ENCODE results near the gene PTH1R.

PTH1R gene

DNA sequence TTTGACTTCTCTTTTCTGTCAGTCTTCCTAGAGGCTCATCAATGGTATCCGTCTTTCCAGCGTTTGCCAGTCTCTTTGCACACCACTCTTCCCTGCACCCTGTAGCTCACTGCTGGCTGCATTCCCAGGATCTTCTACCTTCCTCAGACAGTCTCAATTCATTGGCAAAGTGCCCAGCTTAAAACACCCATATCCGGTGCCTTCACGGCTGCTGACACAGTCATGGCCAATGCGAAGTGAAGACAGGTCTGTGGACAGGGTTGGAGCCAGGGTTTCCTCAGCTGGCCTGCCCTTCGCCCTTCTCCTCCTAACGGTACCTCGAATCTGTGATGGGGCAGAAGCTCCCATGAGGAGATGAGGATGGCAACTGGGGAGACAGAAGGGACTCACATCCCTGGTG, 36.1 kb downstream of the PTH1R start:
- TF ChIP-seq, protein P1, sequence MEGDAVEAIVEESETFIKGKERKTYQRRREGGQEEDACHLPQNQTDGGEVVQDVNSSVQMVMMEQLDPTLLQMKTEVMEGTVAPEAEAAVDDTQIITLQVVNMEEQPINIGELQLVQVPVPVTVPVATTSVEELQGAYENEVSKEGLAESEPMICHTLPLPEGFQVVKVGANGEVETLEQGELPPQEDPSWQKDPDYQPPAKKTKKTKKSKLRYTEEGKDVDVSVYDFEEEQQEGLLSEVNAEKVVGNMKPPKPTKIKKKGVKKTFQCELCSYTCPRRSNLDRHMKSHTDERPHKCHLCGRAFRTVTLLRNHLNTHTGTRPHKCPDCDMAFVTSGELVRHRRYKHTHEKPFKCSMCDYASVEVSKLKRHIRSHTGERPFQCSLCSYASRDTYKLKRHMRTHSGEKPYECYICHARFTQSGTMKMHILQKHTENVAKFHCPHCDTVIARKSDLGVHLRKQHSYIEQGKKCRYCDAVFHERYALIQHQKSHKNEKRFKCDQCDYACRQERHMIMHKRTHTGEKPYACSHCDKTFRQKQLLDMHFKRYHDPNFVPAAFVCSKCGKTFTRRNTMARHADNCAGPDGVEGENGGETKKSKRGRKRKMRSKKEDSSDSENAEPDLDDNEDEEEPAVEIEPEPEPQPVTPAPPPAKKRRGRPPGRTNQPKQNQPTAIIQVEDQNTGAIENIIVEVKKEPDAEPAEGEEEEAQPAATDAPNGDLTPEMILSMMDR (conservative IDR thresholded peaks at IDR 0.05; ENCODE audit: low read depth), result no peak
- ChIA-PET POLR2A (ENCODE audit: low non-redundant PET) (no interaction called here), CTCF (interaction anchor here (0.6 to 0.7 kb wide), 2 partner anchors 18 to 248 kb away, joined by 3 to 4 read pairs; no protein-coding TSS in a partner anchor)
- H3K27ac ChIP-seq, result peak overlapping the region; percentile 70
- peak; percentile 77 for DNase-seq (ENCODE audit: low spot score)

DNA sequence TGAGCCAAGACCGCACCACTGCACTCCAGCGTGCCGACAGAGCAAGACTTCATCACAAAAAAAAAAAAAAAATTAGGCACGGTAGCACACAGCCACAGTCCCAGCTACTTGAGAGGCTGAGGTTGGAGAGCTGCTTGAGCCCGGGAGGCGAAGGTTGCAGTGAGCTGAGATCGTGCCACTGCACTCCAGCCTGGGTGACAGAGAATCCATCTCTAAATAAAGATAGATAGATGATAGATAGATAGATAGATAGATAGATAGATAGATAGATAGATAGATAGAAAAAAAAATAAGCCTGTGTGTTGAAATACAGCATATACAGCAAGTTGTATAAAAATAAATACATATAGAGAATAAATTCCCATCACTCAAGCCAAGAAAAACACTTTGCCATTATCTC, 37.3 kb downstream of the PTH1R start:
- ChIA-PET CTCF (no interaction called here), POLR2A (ENCODE audit: low non-redundant PET) (no interaction called here)
- DNase-seq (ENCODE audit: low spot score), result no peak
- 0 out of 2 replicates have a peak overlapping the region, but pooled peaks have one; percentile 19 for H3K27ac ChIP-seq
- TF ChIP-seq, protein P1 (conservative IDR thresholded peaks at IDR 0.05; ENCODE audit: low read depth), result no peak

DNA sequence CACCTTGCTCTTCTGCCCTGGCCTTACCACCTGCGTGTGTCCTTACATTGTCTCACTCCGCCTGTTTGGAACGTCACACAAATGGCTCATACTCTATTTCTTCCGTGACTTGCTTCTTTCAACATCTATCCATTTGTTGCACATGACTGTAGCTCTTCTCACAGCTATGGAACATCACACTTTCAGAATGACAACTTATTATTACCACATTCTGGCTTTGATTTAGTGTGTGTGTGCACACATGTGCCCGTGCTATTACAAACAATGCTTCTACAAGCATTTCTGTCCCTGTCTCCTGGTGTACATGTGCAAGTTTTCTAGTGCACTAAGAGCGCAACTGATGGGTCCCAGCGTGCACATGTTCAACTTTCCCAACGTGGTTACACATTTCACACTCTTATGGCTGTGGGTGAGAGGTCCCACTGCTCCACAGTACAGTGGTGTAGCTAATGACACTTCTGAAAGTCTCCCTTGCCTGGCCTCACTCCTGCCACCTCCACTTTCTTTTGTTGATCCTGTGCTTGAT, 37.8 kb downstream of the PTH1R start:
- ChIA-PET POLR2A (ENCODE audit: low non-redundant PET) (no interaction called here), CTCF (no interaction called here)
- no peak for DNase-seq (ENCODE audit: low spot score)
- peak overlapping the region; percentile 29; the same call in 1 of the 2 replicates for H3K27ac ChIP-seq
- TF ChIP-seq, protein P1 (conservative IDR thresholded peaks at IDR 0.05; ENCODE audit: low read depth), result no peak

DNA sequence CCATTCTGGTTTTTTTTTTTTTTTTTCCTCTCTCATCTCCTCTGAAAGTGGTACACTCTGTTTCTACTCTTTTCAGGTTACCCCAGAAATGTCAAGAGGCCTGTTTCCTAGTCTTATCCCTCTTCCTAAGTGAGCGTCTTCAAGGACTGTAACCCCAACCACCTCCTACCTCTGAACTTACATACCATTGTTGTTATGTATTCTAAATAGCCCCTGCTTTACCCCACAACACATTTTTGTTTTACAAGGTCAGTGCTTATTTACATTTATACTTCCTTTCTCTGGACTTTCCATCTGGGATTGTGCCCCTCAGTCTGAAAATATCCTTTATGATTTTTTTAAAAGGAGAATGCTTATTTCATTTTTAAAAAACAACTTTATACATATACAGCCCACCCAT, 38.8 kb downstream of the PTH1R start:
- ChIA-PET POLR2A (ENCODE audit: low non-redundant PET) (no interaction called here), CTCF (no interaction called here)
- TF ChIP-seq, protein P1 (conservative IDR thresholded peaks at IDR 0.05; ENCODE audit: low read depth), result no peak
- no peak for DNase-seq (ENCODE audit: low spot score)
- no peak overlapping the region for H3K27ac ChIP-seq

DNA sequence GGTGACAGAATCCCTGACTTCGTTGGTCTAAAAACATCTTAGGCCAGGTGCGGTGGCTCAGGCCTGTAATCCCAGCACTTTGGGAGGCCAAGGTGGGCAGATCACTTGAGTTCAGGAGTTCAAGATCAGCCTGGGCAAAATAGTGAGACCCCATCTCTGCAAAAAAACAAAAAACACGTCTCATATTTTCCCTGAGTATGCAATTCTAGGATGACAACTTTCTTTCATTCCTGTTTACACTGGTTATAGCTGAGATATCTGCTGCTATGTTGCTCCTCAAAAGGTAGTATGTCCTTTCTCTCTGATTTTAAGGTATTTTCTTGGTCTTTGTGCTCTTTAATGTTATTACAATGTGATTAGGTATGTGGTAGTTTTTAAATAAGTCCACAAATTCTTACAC, 39.3 kb downstream of the PTH1R start:
- CTCF ChIA-PET, result no interaction called here
- H3K27ac ChIP-seq, result no peak overlapping the region
- TF ChIP-seq, protein P1 (conservative IDR thresholded peaks at IDR 0.05; ENCODE audit: low read depth), result no peak
- POLR2A ChIA-PET (ENCODE audit: low non-redundant PET), result no interaction called here
- DNase-seq (ENCODE audit: low spot score), result no peak

DNA sequence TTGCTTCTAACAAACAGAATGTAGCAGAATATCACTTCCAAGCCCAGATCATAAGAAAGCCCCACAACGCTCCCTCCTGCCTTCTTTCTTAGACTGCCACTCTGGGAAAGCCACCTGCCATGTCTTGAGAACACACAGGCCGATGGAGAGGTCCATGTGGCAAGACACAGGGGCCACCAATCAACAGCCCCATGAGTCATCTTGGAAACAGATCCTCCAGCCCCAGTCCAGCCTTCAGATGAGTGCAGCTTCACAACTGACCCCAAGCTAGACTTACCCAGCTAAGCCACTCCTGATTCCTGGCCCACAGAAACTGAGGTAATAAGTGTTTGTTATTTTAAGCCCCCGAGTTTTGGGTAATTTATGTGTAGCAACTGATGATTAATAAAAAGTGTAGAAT, 39.7 kb downstream of the PTH1R start:
- TF ChIP-seq, protein P1 (conservative IDR thresholded peaks at IDR 0.05; ENCODE audit: low read depth), result no peak
- no peak overlapping the region for H3K27ac ChIP-seq
- POLR2A ChIA-PET (ENCODE audit: low non-redundant PET), result no interaction called here
- CTCF ChIA-PET, result no interaction called here
- no peak for DNase-seq (ENCODE audit: low spot score)

DNA sequence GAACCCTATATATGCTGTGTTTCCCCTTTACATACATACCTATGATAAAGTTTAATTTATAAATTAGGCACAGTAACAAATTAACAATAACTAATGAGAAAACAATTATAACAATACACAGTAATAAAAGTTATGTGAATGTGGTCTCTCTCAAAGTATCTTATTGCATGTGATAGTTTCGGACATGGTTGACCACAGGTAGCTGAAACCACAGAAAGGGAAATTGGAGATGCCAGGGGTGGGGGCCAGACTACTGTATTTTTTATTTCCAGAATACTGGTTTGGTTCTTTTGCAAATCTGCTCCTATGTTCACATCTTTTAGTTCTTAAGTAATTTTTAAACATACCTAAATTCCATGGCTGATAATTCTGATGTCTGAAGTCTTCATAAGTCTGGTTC, 40.7 kb downstream of the PTH1R start:
- no peak overlapping the region for H3K27ac ChIP-seq
- ChIA-PET CTCF (no interaction called here), POLR2A (ENCODE audit: low non-redundant PET) (no interaction called here)
- TF ChIP-seq, protein P1 (conservative IDR thresholded peaks at IDR 0.05; ENCODE audit: low read depth), result no peak
- no peak for DNase-seq (ENCODE audit: low spot score)

Measured in RWPE1 (cell line).